Measurements from ENCODE around the gene PPIL4.

PPIL4 gene

GRCh38 chr6:149482545-149483333 is 63.1 kb downstream of the PPIL4 start:
- H3K36me3 ChIP-seq (ENCODE audit: low read depth) = no peaks in the 10 kb centered on the region
- H3K27me3 ChIP-seq (ENCODE audit: insufficient read depth, poor library complexity, severe bottlenecking) = no peaks in the 10 kb centered on the region
- no peak for ATAC-seq (ENCODE audit: low read depth)
- H3K9me3 ChIP-seq (ENCODE audit: severe bottlenecking) = no peaks in the 10 kb centered on the region
- no peak overlapping the region for H3K4me3 ChIP-seq (ENCODE audit: severe bottlenecking)
- H3K27ac ChIP-seq (ENCODE audit: poor library complexity, severe bottlenecking) = no peak overlapping the region
- no peak for DNase-seq (ENCODE audit: low spot score)
- H3K4me1 ChIP-seq (ENCODE audit: insufficient read depth, poor library complexity, severe bottlenecking) = no peaks in the 10 kb centered on the region
- TF ChIP-seq CTCF (IDR thresholded peaks at IDR 0.05; ENCODE audit: poor library complexity, severe bottlenecking) = no peak

GRCh38 chr6:149480502-149481280 is 65.2 kb downstream of the PPIL4 start:
- no peak overlapping the region for H3K4me3 ChIP-seq (ENCODE audit: severe bottlenecking)
- DNase-seq (ENCODE audit: low spot score) (no peak), ATAC-seq (ENCODE audit: low read depth) (no peak)
- no peaks in the 10 kb centered on the region for H3K9me3 ChIP-seq (ENCODE audit: severe bottlenecking)
- no peaks in the 10 kb centered on the region for H3K27me3 ChIP-seq (ENCODE audit: insufficient read depth, poor library complexity, severe bottlenecking)
- TF ChIP-seq CTCF (IDR thresholded peaks at IDR 0.05; ENCODE audit: poor library complexity, severe bottlenecking) = no peak
- H3K27ac ChIP-seq (ENCODE audit: poor library complexity, severe bottlenecking) = no peak overlapping the region
- no peaks in the 10 kb centered on the region for H3K36me3 ChIP-seq (ENCODE audit: low read depth)
- no peaks in the 10 kb centered on the region for H3K4me1 ChIP-seq (ENCODE audit: insufficient read depth, poor library complexity, severe bottlenecking)

GRCh38 chr6:149478631-149479314 is 67.1 kb downstream of the PPIL4 start:
- no peak for TF ChIP-seq CTCF (IDR thresholded peaks at IDR 0.05; ENCODE audit: poor library complexity, severe bottlenecking)
- Histone ChIP-seq H3K27me3 (ENCODE audit: insufficient read depth, poor library complexity, severe bottlenecking) (no peaks in the 10 kb centered on the region), H3K4me1 (ENCODE audit: insufficient read depth, poor library complexity, severe bottlenecking) (no peaks in the 10 kb centered on the region), H3K36me3 (ENCODE audit: low read depth) (no peaks in the 10 kb centered on the region), H3K9me3 (ENCODE audit: severe bottlenecking) (no peaks in the 10 kb centered on the region), H3K4me3 (ENCODE audit: severe bottlenecking) (no peak overlapping the region), H3K27ac (ENCODE audit: poor library complexity, severe bottlenecking) (no peak overlapping the region)
- peak; percentile 35; the same call in 2 of the 3 replicates for ATAC-seq (ENCODE audit: low read depth)
- DNase-seq (ENCODE audit: low spot score) = no peak

GRCh38 chr6:149477544-149477943 is 68.3 kb downstream of the PPIL4 start:
- H3K27me3 ChIP-seq (ENCODE audit: insufficient read depth, poor library complexity, severe bottlenecking) = no peaks in the 10 kb centered on the region
- DNase-seq (ENCODE audit: low spot score) = no peak

More at GRCh38 chr6:149477544-149477943, 68.3 kb downstream of the PPIL4 start:
- Histone ChIP-seq H3K36me3 (ENCODE audit: low read depth) (no peaks in the 10 kb centered on the region), H3K4me3 (ENCODE audit: severe bottlenecking) (no peak overlapping the region), H3K9me3 (ENCODE audit: severe bottlenecking) (no peaks in the 10 kb centered on the region), H3K27ac (ENCODE audit: poor library complexity, severe bottlenecking) (no peak overlapping the region), H3K4me1 (ENCODE audit: insufficient read depth, poor library complexity, severe bottlenecking) (no peaks in the 10 kb centered on the region)
- no peak for ATAC-seq (ENCODE audit: low read depth)
- no peak for TF ChIP-seq CTCF (IDR thresholded peaks at IDR 0.05; ENCODE audit: poor library complexity, severe bottlenecking)

All from RWPE2 (cell line).